HepG2 (cell line): Measurements from ENCODE around the gene MKNK1. TPM values are rescaled to one million over a fixed set of nuclear protein-coding genes. Genes with fewer than 3 reads are reported as not detected.

Source experiments
- ATAC-seq: fragments of 200-7000 bp; cut with Tn5 transposase; 3 replicates; pipeline ENCODE4 v1.9.1; 2020; ENCODE audit warnings: mild to moderate bottlenecking, moderate library complexity
- BruUV-seq: library from RNA; stranded (reverse); fragments of 400-500 nt; replicated peaks from 2 replicates; lab custom pipeline; 2021; lab: Mats Ljungman, UMichigan
- CTCF ChIA-PET: fragments of 300-600 bp; formaldehyde crosslinking; extraction: SDS; loops from one replicate; lab custom pipeline; 2021; ENCODE audit warnings: low total read pairs, inconsistent platforms, low intra/inter-chr PET ratio; lab: Yijun Ruan, JAX
- POLR2A ChIA-PET: fragments of 350-600 bp; sonication (Branson Sonifier 250); formaldehyde crosslinking; loops from one replicate; lab custom pipeline; 2020; ENCODE audit warnings: antibody characterized with exemption, inconsistent platforms; lab: Yijun Ruan, JAX
- DNase-seq: peaks from one replicate; pipeline ENCODE4 v3.0.0-alpha.2; 2015; ENCODE audit warnings: low spot score
- FAIRE-seq: peaks from 3 replicates; lab custom pipeline; 2011; peaks lifted over from hg19 to GRCh38; lab: Jason Lieb, UNC
- H2AFZ ChIP-seq: one replicate; pipeline ENCODE4 v1.6.1; 2011; ENCODE audit warnings: low read length, inconsistent platforms
- H3K27ac ChIP-seq: fragments of 300-600 bp; 3 replicates; pipeline ENCODE4 v1.8.0; 2011; ENCODE audit warnings: mixed run types, mild to moderate bottlenecking, mixed read lengths, low read length, inconsistent platforms; ENCODE audit not compliant: insufficient read depth; ENCODE audit errors: extremely low read length
- H3K27me3 ChIP-seq, 2 experiments: fragments of 200-600 bp in 1 of 2; 2 replicates in 1 of 2; 3 replicates in 1 of 2; pipeline versions ENCODE4 v1.6.0 to v1.8.0; 2011; ENCODE audit warnings: low read length in 2 of 2, mild to moderate bottlenecking in 2 of 2, moderate library complexity in 2 of 2, inconsistent platforms in 1 of 2; ENCODE audit not compliant: insufficient read depth in 2 of 2, control insufficient read depth in 1 of 2
- H3K36me3 ChIP-seq, 2 experiments: fragments of 200-600 bp in 1 of 2; replicated peaks in 1 of 2; 2 replicates in 1 of 2; 3 replicates in 1 of 2; pipeline versions ENCODE4 v1.5.1 to v1.8.0; 2011; ENCODE audit warnings: low read length in 2 of 2, inconsistent platforms in 1 of 2; ENCODE audit not compliant: insufficient read depth in 2 of 2, control insufficient read depth in 1 of 2
- H3K4me1 ChIP-seq: 2 replicates; pipeline ENCODE4 v1.5.1; 2012; ENCODE audit warnings: low read length, inconsistent platforms; ENCODE audit not compliant: insufficient read depth
- H3K4me2 ChIP-seq: 2 replicates; pipeline ENCODE4 v1.6.0; 2011; ENCODE audit warnings: low read depth, low read length, inconsistent platforms
- H3K4me3 ChIP-seq, 3 experiments: fragments of 200-600 bp in 1 of 3; sonication (generic), shearing (Covaris generic) in 1 of 3; replicated peaks in 1 of 3; 2 replicates each; pipeline ENCODE4 v1.5.1; 2011 to 2016; ENCODE audit warnings: low read length in 3 of 3, inconsistent platforms in 2 of 3, low read depth in 2 of 3, mild to moderate bottlenecking in 2 of 3, control low read depth in 1 of 3, mixed read lengths in 1 of 3; ENCODE audit not compliant: insufficient read depth in 1 of 3
- H3K79me2 ChIP-seq: one replicate; pipeline ENCODE4 v1.6.1; 2011; ENCODE audit warnings: low read length, inconsistent platforms; ENCODE audit not compliant: insufficient read depth
- H3K9ac ChIP-seq: 2 replicates; pipeline ENCODE4 v1.6.0; 2011; ENCODE audit warnings: mild to moderate bottlenecking, low read depth, low read length, inconsistent platforms; ENCODE audit not compliant: insufficient read depth
- H3K9me3 ChIP-seq: 2 replicates; pipeline ENCODE4 v1.5.1; 2012; ENCODE audit warnings: mild to moderate bottlenecking, low read length
- H4K20me1 ChIP-seq: 2 replicates; pipeline ENCODE4 v1.6.0; 2011; ENCODE audit warnings: inconsistent platforms, mild to moderate bottlenecking, low read length, moderate library complexity; ENCODE audit not compliant: insufficient read depth
- ARID4A ChIP-seq: sonication (generic); formaldehyde crosslinking; IDR thresholded peaks from 2 replicates; pipeline ENCODE4 v1.5.0; 2020; ENCODE audit warnings: mild to moderate bottlenecking, missing genetic modification reagents, borderline replicate concordance
- TFE3 ChIP-seq: IDR thresholded peaks from 2 replicates; pipeline ENCODE4 v1.6.1; 2016
- ZNF432 ChIP-seq: sonication (generic); formaldehyde crosslinking; IDR thresholded peaks from 2 replicates; pipeline ENCODE4 v1.5.0; 2020; ENCODE audit warnings: missing genetic modification reagents, mild to moderate bottlenecking, borderline replicate concordance
- ZSCAN5A ChIP-seq: sonication (generic); formaldehyde crosslinking; IDR thresholded peaks from 2 replicates; pipeline ENCODE4 v1.8.0; 2022; ENCODE audit warnings: mild to moderate bottlenecking, missing genetic modification reagents, borderline replicate concordance
- WGBS: methylation state at CpG from one replicate; pipeline ENCODE4 v1.1.6; 2017; ENCODE audit warnings: low lambda C conversion rate; 5-methylcytosine and 5-hydroxymethylcytosine counted together
- in situ Hi-C: cut with HindIII; loops from 2 replicates; pipeline ENCODE4 v1.10.0; 2017; ENCODE audit warnings: low pct_unique_long_range_greater_than_20kb; ENCODE audit not compliant: extremely low pct_ligation_motif_present
- intact Hi-C: fragments of 100-400 bp; cut with micrococcal nuclease; formaldehyde crosslinking; loops from one replicate; pipeline ENCODE4 v1.10.0; 2022; ENCODE audit not compliant: unreplicated experiment
- polyA plus RNA-seq, 8 experiments: library from polyadenylated mRNA; depleted of rRNA in 3 of 8; stranded (reverse) in 7 of 8; unstranded in 1 of 8; fragments of >200 nt; fragmentation: Illumina TruSeq in 4 of 8; extraction: Trizol in 4 of 8; gene quantifications; 2 replicates each; pipeline versions ENCODE4 v1.2.1 to v1.2.3, GENCODE V29; 2011 to 2016; ENCODE audit warnings: low read depth in 4 of 8, missing spikeins in 1 of 8, mixed read lengths in 1 of 8; ENCODE audit not compliant: insufficient read depth in 1 of 8
- total RNA-seq, 5 experiments: library from RNA; depleted of rRNA; stranded (reverse); fragments of >200 nt; fragmentation: Illumina TruSeq; extraction: Trizol; gene quantifications; 2 replicates each; pipeline ENCODE4 v1.2.3, GENCODE V29; 2016; ENCODE audit warnings: low read depth in 1 of 5

MKNK1 gene
- total and polyA plus RNA-seq, 2 of the 13 experiments (the other 11 are each of a cell fraction or from before 2014, with no cell fraction given), result 18.5 to 24.1 TPM

GRCh38 chr1:46537651-46538050 is 66.4 kb downstream of the MKNK1 start:
- CTCF ChIA-PET, result no interaction called here
- H3K79me2 ChIP-seq, result no peaks in the 10 kb centered on the region
- peaks cover 4 to 41% of the 10 kb centered on the region in 2 experiments for H3K27me3 ChIP-seq
- no peak overlapping the region for H3K4me3 ChIP-seq
- no peak overlapping the region for H3K9ac ChIP-seq
- TF ChIP-seq ARID4A (no peak), ZSCAN5A (CRISPR knock-in tag) (no peak), ZNF432 (CRISPR knock-in tag) (no peak), TFE3 (CRISPR knock-in tag) (no peak)
- TF ChIP-seq, all 625 proteins: peak for 0
- BruUV-seq, result no TSS peak
- Histone ChIP-seq H3K4me2 (no peak overlapping the region), H3K4me1 (no peaks in the 10 kb centered on the region), H3K36me3 (no peaks in the 10 kb centered on the region), H4K20me1 (no peaks in the 10 kb centered on the region), H3K27ac (no peak overlapping the region), H2AFZ (no peak overlapping the region), H3K9me3 (no peaks in the 10 kb centered on the region)
- no peak for FAIRE-seq
- no peak for DNase-seq
- no peak for ATAC-seq
- intact Hi-C loops (no loop called here), in situ Hi-C loops (no loop called here)
- 7% methylated on average over 2 of the region's 2 CpGs for WGBS
- POLR2A ChIA-PET, result no interaction called here
